Sigmoid colon (tissue), 7 donors: ENCODE data around the gene EFCAB10. TPM values are rescaled to one million over a fixed set of nuclear protein-coding genes. Genes with fewer than 3 reads are reported as not detected.

Source experiments
- DNase-seq: peaks from one replicate; pipeline ENCODE4 v3.0.0-alpha.2; 2019
- H3K27ac ChIP-seq, 4 donors: fragments of 200-600 bp; sonication (generic); one replicate each; pipeline ENCODE4 v1.5.1; 2016 to 2019; ENCODE audit warnings: mild to moderate bottlenecking in 1 of 4
- H3K27me3 ChIP-seq, 3 donors: fragments of 200-600 bp; sonication (generic); one replicate each; pipeline ENCODE4 v1.5.1; 2019; ENCODE audit warnings: mild to moderate bottlenecking in 1 of 3
- H3K36me3 ChIP-seq, 4 donors: fragments of 200-600 bp; sonication (generic); one replicate each; pipeline ENCODE4 v1.5.1; 2016 to 2019
- H3K4me1 ChIP-seq, 4 donors: fragments of 200-600 bp; sonication (generic); one replicate each; pipeline ENCODE4 v1.5.1; 2017 to 2019
- H3K4me3 ChIP-seq, 4 donors: fragments of 200-600 bp; sonication (generic); one replicate each; pipeline ENCODE4 v1.5.1; 2017 to 2019; ENCODE audit warnings: mild to moderate bottlenecking in 2 of 4, moderate library complexity in 1 of 4
- H3K9me3 ChIP-seq, 4 donors: fragments of 200-600 bp in 3 of 4; sonication (generic) in 3 of 4; one replicate each; pipeline versions ENCODE4 v1.5.1 to v1.6.1; 2013 to 2019
- EP300 ChIP-seq, 4 donors: sonication (generic); formaldehyde crosslinking; IDR thresholded peaks; one replicate each; pipeline ENCODE4 v1.6.1; 2017; ENCODE audit warnings: antibody characterized with exemption in 4 of 4
- POLR2A ChIP-seq, 2 donors: fragments of 450-650 bp; IDR thresholded peaks; one replicate each; pipeline ENCODE4 v1.6.1; 2016; ENCODE audit warnings: antibody characterized with exemption in 2 of 2, mild to moderate bottlenecking in 2 of 2, moderate library complexity in 2 of 2
- POLR2AphosphoS5 ChIP-seq, 4 donors: sonication (generic); formaldehyde crosslinking; IDR thresholded peaks; one replicate each; pipeline ENCODE4 v1.6.1; 2017; ENCODE audit warnings: antibody characterized with exemption in 4 of 4
- WGBS, 2 donors: extraction: QIAGEN DNeasy Blood & Tissue Kit; methylation state at CpG; one replicate each; pipeline ENCODE4 v1.1.7; 2013; 5-methylcytosine and 5-hydroxymethylcytosine counted together
- intact Hi-C: fragments of 100-400 bp; cut with DNase I; formaldehyde crosslinking; loops from one replicate; pipeline ENCODE4 v1.15.1; 2023
- polyA plus RNA-seq, 3 donors: library from polyadenylated mRNA; stranded (reverse); fragments of 200-250 nt; gene quantifications; one replicate each; pipeline ENCODE4 v1.2.3, GENCODE V29; 2013
- total RNA-seq, 4 donors: library from RNA; depleted of rRNA; stranded (reverse); fragments of >200 nt; gene quantifications; one replicate each; pipeline ENCODE4 v1.1.0, GENCODE V29; 2016
- TF ChIP-seq, protein P1 (sequence below), 4 experiments: fragments of 450-650 bp in 3 of 4; fragments of 200-600 bp in 1 of 4; IDR thresholded peaks; one replicate each; pipeline ENCODE4 v1.5.1; 2016 to 2019; ENCODE audit warnings: antibody characterized with exemption in 4 of 4, mild to moderate bottlenecking in 3 of 4, moderate library complexity in 2 of 4
- donor health status: healthy with polysubstance abuse.
- donor health status: Bipolar disorder and iron deficiency.
- donor health status: healthy.

The EFCAB10 gene
- total and polyA plus RNA-seq, 7 donors, result 0.13 TPM; not detected in 6

DNA sequence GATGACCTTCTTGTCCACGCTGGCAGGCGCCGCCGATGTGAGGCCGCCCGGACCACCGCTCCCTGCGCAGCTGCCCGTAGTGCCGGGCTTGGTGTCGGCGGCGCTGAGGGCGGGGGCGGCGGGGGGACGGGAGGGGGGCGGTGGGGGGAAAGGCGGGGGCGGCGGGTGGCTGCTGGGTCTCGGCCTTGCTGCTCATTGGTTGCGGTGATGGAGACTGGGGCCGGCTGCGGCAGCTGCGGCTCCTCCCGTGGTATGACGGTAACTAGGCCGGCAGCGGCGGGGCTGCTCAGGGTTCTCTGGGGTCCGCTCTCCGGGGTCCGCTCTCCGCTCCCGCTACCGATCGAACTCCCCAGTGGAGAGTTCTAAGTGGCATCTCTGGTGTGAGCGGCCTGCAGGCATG is 1.8 kb upstream of the EFCAB10 start:
- Histone ChIP-seq H3K4me3 (no peak overlapping the region), H3K4me1 (peaks cover 0 to 7% (median 7%) of the 10 kb centered on the region in 4 donors), H3K27ac (no peak overlapping the region), H3K36me3 (no peaks in the 10 kb centered on the region), H3K27me3 (peaks cover 0 to 12% (median 5%) of the 10 kb centered on the region in 3 donors), H3K9me3 (no peaks in the 10 kb centered on the region)
- no peak for DNase-seq
- TF ChIP-seq EP300 (IDR thresholded peaks at IDR 0.05) (no peak), POLR2A (IDR thresholded peaks at IDR 0.05) (no peak), POLR2AphosphoS5 (IDR thresholded peaks at IDR 0.05) (no peak)
- TF ChIP-seq, protein P1, sequence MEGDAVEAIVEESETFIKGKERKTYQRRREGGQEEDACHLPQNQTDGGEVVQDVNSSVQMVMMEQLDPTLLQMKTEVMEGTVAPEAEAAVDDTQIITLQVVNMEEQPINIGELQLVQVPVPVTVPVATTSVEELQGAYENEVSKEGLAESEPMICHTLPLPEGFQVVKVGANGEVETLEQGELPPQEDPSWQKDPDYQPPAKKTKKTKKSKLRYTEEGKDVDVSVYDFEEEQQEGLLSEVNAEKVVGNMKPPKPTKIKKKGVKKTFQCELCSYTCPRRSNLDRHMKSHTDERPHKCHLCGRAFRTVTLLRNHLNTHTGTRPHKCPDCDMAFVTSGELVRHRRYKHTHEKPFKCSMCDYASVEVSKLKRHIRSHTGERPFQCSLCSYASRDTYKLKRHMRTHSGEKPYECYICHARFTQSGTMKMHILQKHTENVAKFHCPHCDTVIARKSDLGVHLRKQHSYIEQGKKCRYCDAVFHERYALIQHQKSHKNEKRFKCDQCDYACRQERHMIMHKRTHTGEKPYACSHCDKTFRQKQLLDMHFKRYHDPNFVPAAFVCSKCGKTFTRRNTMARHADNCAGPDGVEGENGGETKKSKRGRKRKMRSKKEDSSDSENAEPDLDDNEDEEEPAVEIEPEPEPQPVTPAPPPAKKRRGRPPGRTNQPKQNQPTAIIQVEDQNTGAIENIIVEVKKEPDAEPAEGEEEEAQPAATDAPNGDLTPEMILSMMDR (IDR thresholded peaks at IDR 0.05), result no peak
- WGBS, 2 donors, result 89 to 91% methylated on average over 39 of the region's 39 CpGs
- intact Hi-C loops, result no loop called here

DNA sequence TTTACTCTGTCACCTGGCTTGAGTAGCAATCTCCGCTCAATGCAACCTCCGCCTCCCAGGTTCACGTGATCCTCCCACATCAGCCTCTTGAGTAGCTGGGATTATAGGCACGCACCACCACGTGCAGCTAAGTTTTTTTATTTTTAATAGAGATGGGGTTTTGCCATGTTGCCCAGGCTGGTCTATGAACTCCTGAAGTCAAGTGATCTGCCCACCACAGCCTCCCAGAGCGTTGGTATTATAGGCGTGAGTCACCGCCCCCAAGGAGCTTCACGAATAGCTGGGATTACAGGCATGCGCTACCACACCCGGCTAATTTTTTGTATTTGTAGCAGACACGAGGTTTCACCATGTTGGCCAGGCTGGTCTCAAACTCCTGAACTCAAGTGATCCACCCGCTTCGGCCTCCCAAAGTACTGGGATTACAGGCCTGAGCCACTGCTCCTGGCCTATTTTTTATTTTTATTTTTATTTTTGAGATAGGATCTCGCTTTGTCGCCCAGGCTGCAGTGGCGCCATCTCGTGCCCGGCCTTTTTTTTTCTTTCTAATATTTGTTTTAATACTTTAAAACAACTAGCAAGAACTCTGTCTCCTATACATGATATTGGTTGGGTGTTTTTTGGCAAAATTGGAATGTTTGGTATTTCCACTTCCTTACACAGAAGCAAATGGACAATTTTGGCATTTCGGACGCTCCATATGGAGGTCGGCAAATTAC is 1.1 kb downstream of the EFCAB10 start:
- TF ChIP-seq EP300 (IDR thresholded peaks at IDR 0.05) (no peak), POLR2AphosphoS5 (IDR thresholded peaks at IDR 0.05) (no peak), POLR2A (IDR thresholded peaks at IDR 0.05) (no peak)
- TF ChIP-seq, protein P1 (IDR thresholded peaks at IDR 0.05), result no peak
- Histone ChIP-seq H3K9me3 (no peaks in the 10 kb centered on the region), H3K27ac (no peak overlapping the region), H3K36me3 (no peaks in the 10 kb centered on the region), H3K4me3 (no peak overlapping the region), H3K4me1 (peaks cover 0 to 7% (median 7%) of the 10 kb centered on the region in 4 donors), H3K27me3 (peaks cover 0 to 12% (median 5%) of the 10 kb centered on the region in 3 donors)
- WGBS, 2 donors, result 90% methylated on average over 22 of the region's 22 CpGs
- intact Hi-C loops, result no loop called here
- no peak for DNase-seq

DNA sequence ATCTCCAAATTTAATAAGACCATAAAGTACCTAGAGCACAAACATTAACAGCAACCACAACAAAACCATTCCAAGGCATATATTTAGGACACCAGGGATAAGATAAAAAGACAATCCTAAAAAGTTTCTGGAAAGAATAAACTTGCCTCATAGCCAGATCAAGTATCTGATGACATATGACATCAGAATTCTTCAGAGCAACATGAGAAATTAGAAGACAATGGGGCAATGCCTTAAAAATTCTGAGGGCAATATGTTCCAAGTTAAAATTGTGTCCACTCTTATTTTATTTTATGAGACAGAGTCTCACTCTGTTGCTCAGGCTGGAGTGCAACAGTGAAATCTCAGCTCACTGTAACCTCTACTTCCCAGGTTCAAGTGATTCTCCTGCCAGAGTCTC is 2.8 kb downstream of the EFCAB10 start:
- intact Hi-C loops, result no loop called here
- Histone ChIP-seq H3K27ac (no peak overlapping the region), H3K9me3 (no peaks in the 10 kb centered on the region), H3K4me1 (peaks cover 0 to 7% (median 7%) of the 10 kb centered on the region in 4 donors), H3K36me3 (no peaks in the 10 kb centered on the region), H3K4me3 (no peak overlapping the region), H3K27me3 (peaks cover 0 to 12% (median 5%) of the 10 kb centered on the region in 3 donors)
- TF ChIP-seq, protein P1 (IDR thresholded peaks at IDR 0.05), result no peak
- TF ChIP-seq POLR2AphosphoS5 (IDR thresholded peaks at IDR 0.05), result no peak
- TF ChIP-seq EP300 (IDR thresholded peaks at IDR 0.05), result no peak
- no peak for DNase-seq

DNA sequence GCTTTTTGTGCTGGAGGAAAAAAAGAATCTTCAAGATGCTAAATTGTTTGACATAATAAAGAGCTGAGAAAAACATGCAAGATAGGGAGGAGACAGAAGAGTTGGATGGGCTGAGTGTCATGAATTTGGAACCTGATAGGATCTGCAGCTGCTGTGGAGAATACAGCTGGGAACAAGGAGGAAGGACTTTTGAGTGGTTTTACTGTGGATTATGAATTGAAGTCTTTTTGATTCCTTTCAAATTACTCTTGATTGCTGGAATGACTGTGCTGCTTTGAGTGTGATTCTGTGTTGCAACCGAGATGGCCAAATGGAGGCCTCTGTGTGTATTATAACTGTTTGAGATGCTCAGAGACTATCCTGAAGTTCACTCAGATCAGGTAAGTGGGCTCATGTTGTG is 4.0 kb downstream of the EFCAB10 start:
- intact Hi-C loops, result no loop called here
- WGBS, 2 donors, result 83 to 91% methylated on average over 1 of the region's 1 CpG
- Histone ChIP-seq H3K4me3 (no peak overlapping the region), H3K36me3 (no peaks in the 10 kb centered on the region), H3K9me3 (no peaks in the 10 kb centered on the region), H3K27me3 (peaks cover 0 to 12% (median 5%) of the 10 kb centered on the region in 3 donors), H3K4me1 (peaks cover 0 to 7% (median 7%) of the 10 kb centered on the region in 4 donors), H3K27ac (no peak overlapping the region)
- DNase-seq, result no peak
- no peak for TF ChIP-seq POLR2AphosphoS5 (IDR thresholded peaks at IDR 0.05)
- no peak for TF ChIP-seq POLR2A (IDR thresholded peaks at IDR 0.05)
- TF ChIP-seq, protein P1 (IDR thresholded peaks at IDR 0.05), result no peak
- TF ChIP-seq EP300 (IDR thresholded peaks at IDR 0.05), result no peak
